PC-3 (cell line): ENCODE data around the gene ACTR3C. TPM values are rescaled to one million over a fixed set of nuclear protein-coding genes. Genes with fewer than 3 reads are reported as not detected.

Experiments used
- ATAC-seq: fragments of 200-7000 bp; cut with Tn5 transposase; 2 replicates; pipeline ENCODE4 v1.9.1; 2020; ENCODE audit warnings: mild to moderate bottlenecking, moderate library complexity
- BruUV-seq: library from RNA; stranded (reverse); fragments of 400-500 nt; replicated peaks from 2 replicates; lab custom pipeline; 2021; lab: Mats Ljungman, UMichigan
- CTCF ChIA-PET: fragments of 300-600 bp; sonication (Branson Sonifier 250); formaldehyde crosslinking; loops from one replicate; lab custom pipeline; 2022; ENCODE audit warnings: antibody characterized with exemption; lab: Charles Lee
- POLR2A ChIA-PET: fragments of 300-600 bp; sonication (Branson Sonifier 250); formaldehyde crosslinking; loops from one replicate; lab custom pipeline; 2022; ENCODE audit warnings: antibody characterized with exemption; ENCODE audit not compliant: unreplicated experiment; lab: Charles Lee
- DNase-seq: peaks from one replicate; pipeline ENCODE4 v3.0.0-alpha.2; 2015
- H2AFZ ChIP-seq: fragments of 300-600 bp; sonication (generic); 2 replicates; pipeline ENCODE4 v1.6.0; 2016; ENCODE audit warnings: antibody characterized with exemption, low read length
- H3F3A ChIP-seq: fragments of 300-600 bp; sonication (generic); one replicate; pipeline ENCODE4 v1.6.0; 2017; ENCODE audit warnings: antibody characterized with exemption, low read length, control low read depth, mild to moderate bottlenecking; ENCODE audit not compliant: unreplicated experiment
- H3K27ac ChIP-seq: fragments of 300-600 bp; sonication (generic); 2 replicates; pipeline ENCODE4 v1.5.1; 2016; ENCODE audit warnings: mild to moderate bottlenecking, low read length
- H3K27me3 ChIP-seq: fragments of 300-600 bp; sonication (generic); 2 replicates; pipeline ENCODE4 v1.6.1; 2016; ENCODE audit warnings: low read length, mixed read lengths
- H3K36me3 ChIP-seq: fragments of 300-600 bp; sonication (generic); 2 replicates; pipeline ENCODE4 v1.6.1; 2016; ENCODE audit warnings: low read depth, mixed run types, low read length, mixed read lengths
- H3K4me1 ChIP-seq: fragments of 300-600 bp; sonication (generic); 2 replicates; pipeline ENCODE4 v1.5.1; 2016; ENCODE audit warnings: low read length; ENCODE audit not compliant: insufficient read depth
- H3K4me2 ChIP-seq: fragments of 300-600 bp; sonication (generic); 2 replicates; pipeline ENCODE4 v1.6.0; 2016; ENCODE audit warnings: low read length
- H3K4me3 ChIP-seq: fragments of 300-600 bp; sonication (generic); 2 replicates; pipeline ENCODE4 v1.5.1; 2016; ENCODE audit warnings: mild to moderate bottlenecking, low read length, mixed read lengths
- H3K79me2 ChIP-seq: fragments of 300-600 bp; sonication (generic); 2 replicates; pipeline ENCODE4 v1.6.1; 2017; ENCODE audit warnings: low read length, mixed read lengths
- H3K9ac ChIP-seq: fragments of 300-600 bp; sonication (generic); 2 replicates; pipeline ENCODE4 v1.6.0; 2016; ENCODE audit warnings: mild to moderate bottlenecking, low read length
- H3K9me2 ChIP-seq: fragments of 300-600 bp; sonication (generic); replicated peaks from 2 replicates; pipeline ENCODE4 v1.6.1; 2016; ENCODE audit warnings: mixed run types, low read length, mixed read lengths
- H3K9me3 ChIP-seq: fragments of 300-600 bp; sonication (generic); 2 replicates; pipeline ENCODE4 v1.6.1; 2016; ENCODE audit warnings: low read length, mixed read lengths
- H4K20me1 ChIP-seq: fragments of 300-600 bp; sonication (generic); 2 replicates; pipeline ENCODE4 v1.6.1; 2016; ENCODE audit warnings: low read length, mixed read lengths
- EZH2 ChIP-seq: fragments of 300-600 bp; sonication (generic); IDR thresholded peaks from one replicate; pipeline ENCODE4 v1.6.1; 2017; ENCODE audit warnings: antibody characterized with exemption, mild to moderate bottlenecking, low read length; ENCODE audit not compliant: unreplicated experiment
- EZH2phosphoT487 ChIP-seq: fragments of 300-600 bp; sonication (generic); IDR thresholded peaks from 2 replicates; pipeline ENCODE4 v1.6.1; 2018; ENCODE audit warnings: mild to moderate bottlenecking, antibody characterized with exemption, low read length, borderline replicate concordance
- intact Hi-C: fragments of 100-400 bp; cut with micrococcal nuclease; formaldehyde crosslinking; loops from 2 replicates; pipeline ENCODE4 v1.9.0; 2023
- total RNA-seq: library from RNA; depleted of rRNA; stranded (reverse); fragments of >200 nt; gene quantifications from 2 replicates; pipeline ENCODE4 v1.2.3, GENCODE V29; 2014
- TF ChIP-seq, protein P1 (sequence below): fragments of 300-600 bp; sonication (generic); conservative IDR thresholded peaks from 2 replicates; pipeline ENCODE4 v1.5.1; 2017; ENCODE audit warnings: antibody characterized with exemption, low read depth, mild to moderate bottlenecking, low read length

The ACTR3C gene
- total RNA-seq, 1 experiment from 2014 or later = 10.8 TPM

DNA sequence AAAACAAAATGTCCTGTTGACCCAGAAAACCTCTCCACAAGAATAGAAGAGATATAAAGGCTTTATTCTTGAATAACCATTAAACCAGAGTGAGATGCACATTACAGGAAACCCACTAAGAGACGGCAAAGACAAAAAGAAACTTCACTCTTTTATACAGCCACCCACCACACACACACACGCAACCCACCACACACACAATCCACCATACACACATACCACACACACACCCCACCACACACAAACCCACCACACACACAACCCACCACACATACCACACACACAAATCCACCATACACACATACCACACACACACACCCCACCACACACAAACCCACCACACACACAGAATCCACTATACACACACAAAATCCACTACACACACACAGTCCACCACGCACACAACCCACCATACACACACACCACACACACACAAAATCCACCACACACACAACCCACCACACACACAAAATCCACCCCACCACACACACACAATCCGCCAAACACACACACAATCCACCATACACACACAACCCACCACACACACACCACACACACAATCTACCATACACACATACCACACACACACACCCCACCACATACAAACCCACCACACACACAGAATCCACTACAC is 35.8 kb upstream of the ACTR3C start:
- no TSS peak for BruUV-seq
- DNase-seq = no peak

DNA sequence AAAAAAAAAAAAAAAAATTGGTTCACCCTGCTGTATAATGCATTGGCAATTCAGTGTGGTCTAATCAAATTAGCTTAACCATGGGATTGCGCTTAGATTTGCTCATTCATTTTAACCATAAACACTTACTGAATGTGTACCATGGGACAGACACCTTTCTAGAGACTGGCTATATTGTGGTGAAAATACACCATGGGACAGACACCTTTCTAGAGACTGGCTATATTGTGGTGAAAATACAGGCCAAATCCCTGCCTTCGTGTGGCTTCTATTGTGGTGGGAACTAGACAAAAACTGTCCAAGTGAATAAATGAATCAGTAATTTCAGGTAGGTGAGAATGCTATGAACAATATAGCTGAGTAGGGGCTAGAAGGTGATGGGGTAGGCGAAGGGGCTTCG is 35.1 kb upstream of the ACTR3C start:
- Histone ChIP-seq H3K27me3 (no peaks in the 10 kb centered on the region), H4K20me1 (no peaks in the 10 kb centered on the region), H3K36me3 (no peaks in the 10 kb centered on the region), H3K9me2 (no peaks in the 10 kb centered on the region), H3K27ac (no peak overlapping the region), H3K79me2 (no peaks in the 10 kb centered on the region), H2AFZ (no peak overlapping the region), H3K4me2 (no peak overlapping the region), H3K4me1 (0 out of 2 replicates have a peak, but pooled peaks cover 4% of the 10 kb centered on the region), H3F3A (no peaks in the 10 kb centered on the region), H3K4me3 (no peak overlapping the region), H3K9me3 (no peaks in the 10 kb centered on the region), H3K9ac (no peak overlapping the region)
- POLR2A ChIA-PET = no interaction called here
- CTCF ChIA-PET = no interaction called here
- ATAC-seq = no peak
- intact Hi-C loops = no loop called here
- TF ChIP-seq, protein P1, sequence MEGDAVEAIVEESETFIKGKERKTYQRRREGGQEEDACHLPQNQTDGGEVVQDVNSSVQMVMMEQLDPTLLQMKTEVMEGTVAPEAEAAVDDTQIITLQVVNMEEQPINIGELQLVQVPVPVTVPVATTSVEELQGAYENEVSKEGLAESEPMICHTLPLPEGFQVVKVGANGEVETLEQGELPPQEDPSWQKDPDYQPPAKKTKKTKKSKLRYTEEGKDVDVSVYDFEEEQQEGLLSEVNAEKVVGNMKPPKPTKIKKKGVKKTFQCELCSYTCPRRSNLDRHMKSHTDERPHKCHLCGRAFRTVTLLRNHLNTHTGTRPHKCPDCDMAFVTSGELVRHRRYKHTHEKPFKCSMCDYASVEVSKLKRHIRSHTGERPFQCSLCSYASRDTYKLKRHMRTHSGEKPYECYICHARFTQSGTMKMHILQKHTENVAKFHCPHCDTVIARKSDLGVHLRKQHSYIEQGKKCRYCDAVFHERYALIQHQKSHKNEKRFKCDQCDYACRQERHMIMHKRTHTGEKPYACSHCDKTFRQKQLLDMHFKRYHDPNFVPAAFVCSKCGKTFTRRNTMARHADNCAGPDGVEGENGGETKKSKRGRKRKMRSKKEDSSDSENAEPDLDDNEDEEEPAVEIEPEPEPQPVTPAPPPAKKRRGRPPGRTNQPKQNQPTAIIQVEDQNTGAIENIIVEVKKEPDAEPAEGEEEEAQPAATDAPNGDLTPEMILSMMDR = no peak
- TF ChIP-seq EZH2phosphoT487 (no peak), EZH2 (no peak)
- DNase-seq = no peak
- no TSS peak for BruUV-seq

More for the DNA sequence above, 35.8 kb upstream of the ACTR3C start:
- Histone ChIP-seq H4K20me1 (no peaks in the 10 kb centered on the region), H3K4me3 (no peak overlapping the region), H3K79me2 (no peaks in the 10 kb centered on the region), H3K36me3 (no peaks in the 10 kb centered on the region), H3F3A (no peaks in the 10 kb centered on the region), H3K27ac (no peak overlapping the region), H3K9me3 (no peaks in the 10 kb centered on the region), H3K27me3 (no peaks in the 10 kb centered on the region), H2AFZ (no peak overlapping the region), H3K4me1 (0 out of 2 replicates have a peak, but pooled peaks cover 8% of the 10 kb centered on the region), H3K4me2 (no peak overlapping the region), H3K9ac (no peak overlapping the region), H3K9me2 (no peaks in the 10 kb centered on the region)
- ChIA-PET CTCF (no interaction called here), POLR2A (no interaction called here)
- intact Hi-C loops = no loop called here
- TF ChIP-seq EZH2phosphoT487 (no peak), EZH2 (no peak)
- TF ChIP-seq, protein P1 = no peak
- ATAC-seq = no peak

DNA sequence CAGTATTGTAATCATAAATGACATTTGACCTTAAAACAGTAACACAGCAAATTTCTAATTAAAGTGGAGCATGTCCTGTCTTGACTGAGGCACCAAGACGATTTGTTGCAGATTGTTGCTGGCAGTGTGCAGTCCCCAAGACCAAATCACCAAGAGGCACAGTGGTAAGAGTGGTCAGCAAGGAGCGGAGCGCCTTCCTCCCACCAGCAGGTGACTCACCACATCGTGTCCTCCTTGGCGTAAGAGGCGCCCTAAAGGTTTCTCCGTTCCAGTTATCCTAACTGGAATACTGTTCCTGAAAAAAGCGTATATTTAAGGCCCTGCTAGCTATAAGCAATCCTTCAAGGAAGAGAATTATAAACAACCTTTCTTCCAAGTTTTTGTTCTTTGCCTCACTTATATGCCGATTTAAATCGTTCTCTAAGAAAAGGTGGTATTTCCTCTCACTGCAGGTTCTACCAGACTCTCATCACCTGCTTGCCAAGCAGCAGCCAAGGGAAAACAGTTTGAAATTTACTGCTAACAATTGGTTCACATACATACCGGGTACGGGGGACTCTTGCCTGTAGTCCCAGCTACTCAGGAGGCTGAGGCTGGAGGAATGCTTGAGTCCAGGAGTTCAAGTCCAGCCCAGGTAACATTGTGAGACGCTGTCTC is 34.6 kb upstream of the ACTR3C start:
- Histone ChIP-seq H3K9me3 (no peaks in the 10 kb centered on the region), H3K9me2 (no peaks in the 10 kb centered on the region), H3F3A (no peaks in the 10 kb centered on the region), H4K20me1 (no peaks in the 10 kb centered on the region), H3K4me3 (no peak overlapping the region), H3K27me3 (no peaks in the 10 kb centered on the region), H3K4me2 (no peak overlapping the region), H3K9ac (no peak overlapping the region), H2AFZ (no peak overlapping the region), H3K27ac (no peak overlapping the region), H3K36me3 (no peaks in the 10 kb centered on the region), H3K79me2 (no peaks in the 10 kb centered on the region), H3K4me1 (no peaks in the 10 kb centered on the region)
- POLR2A ChIA-PET = no interaction called here
- TF ChIP-seq, protein P1 = no peak
- TF ChIP-seq EZH2phosphoT487 = no peak
- ATAC-seq (no peak), DNase-seq (no peak)
- no TSS peak for BruUV-seq
- intact Hi-C loops = no loop called here
- CTCF ChIA-PET = no interaction called here
